ENCODE results near the gene PIP4P1.
"Not testable (repeated sequence)": the region's sequence is repeated elsewhere in the genome, so short reads cannot be mapped to it uniquely, and the experiment has no call there.

DNA sequence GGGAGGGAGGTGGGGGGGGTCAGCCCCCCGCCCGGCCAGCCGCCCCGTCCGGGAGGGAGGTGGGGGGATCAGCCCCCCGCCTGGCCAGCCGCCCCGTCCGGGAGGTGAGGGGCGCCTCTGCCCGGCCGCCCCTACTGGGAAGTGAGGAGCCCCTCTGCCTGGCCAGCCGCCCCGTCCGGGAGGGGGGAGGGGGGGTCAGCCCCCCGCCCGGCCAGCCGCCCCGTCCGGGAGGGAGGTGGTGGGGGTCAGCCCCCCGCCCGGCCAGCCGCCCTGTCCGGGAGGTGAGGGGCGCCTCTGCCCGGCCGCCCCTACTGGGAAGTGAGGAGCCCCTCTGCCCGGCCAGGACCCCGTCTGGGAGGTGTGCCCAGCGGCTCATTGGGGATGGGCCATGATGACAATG, 45.5 kb upstream of the PIP4P1 start:
- TF ChIP-seq POLR2A (IDR thresholded peaks at IDR 0.05; ENCODE audit: low read depth, low read length); PAX5 (IDR thresholded peaks at IDR 0.05; ENCODE audit: insufficient read depth, low read length, severe bottlenecking); POLR2AphosphoS5 (IDR thresholded peaks at IDR 0.05; ENCODE audit: low read depth, low read length): not testable (repeated sequence)
